SJSA1 (cell line): ENCODE data around the gene SV2B. TPM values are rescaled to one million over a fixed set of nuclear protein-coding genes. Genes with fewer than 3 reads are reported as not detected.
"Not testable (repeated sequence)": the region's sequence is repeated elsewhere in the genome, so short reads cannot be mapped to it uniquely, and the experiment has no call there.

Experiments
- DNase-seq, 2 experiments: peaks; one replicate each; pipeline ENCODE4 v3.0.0-alpha.2; 2015 to 2020; ENCODE audit warnings: low spot score in 2 of 2, low read depth in 1 of 2
- H3K27ac ChIP-seq: fragments of 250-450 bp; sonication (Bioruptor Pico); 2 replicates; pipeline ENCODE4 v1.5.1; 2020; ENCODE audit warnings: mild to moderate bottlenecking, moderate library complexity
- H3K27me3 ChIP-seq: fragments of 250-450 bp; sonication (Bioruptor Pico); replicated peaks from 2 replicates; pipeline ENCODE4 v1.5.1; 2020; ENCODE audit warnings: mild to moderate bottlenecking, moderate library complexity
- H3K36me3 ChIP-seq: fragments of 250-450 bp; sonication (Bioruptor Pico); 2 replicates; pipeline ENCODE4 v1.5.1; 2020; ENCODE audit warnings: mild to moderate bottlenecking
- H3K4me1 ChIP-seq: fragments of 250-450 bp; sonication (Bioruptor Pico); replicated peaks from 2 replicates; pipeline ENCODE4 v1.6.1; 2021; ENCODE audit warnings: mild to moderate bottlenecking
- H3K4me3 ChIP-seq: fragments of 250-450 bp; sonication (Bioruptor Pico); 2 replicates; pipeline ENCODE4 v1.5.1; 2020; ENCODE audit warnings: mild to moderate bottlenecking
- H3K9me3 ChIP-seq: fragments of 250-450 bp; sonication (Bioruptor Pico); replicated peaks from 2 replicates; pipeline ENCODE4 v1.5.1; 2020; ENCODE audit warnings: mild to moderate bottlenecking
- total RNA-seq: library from RNA; depleted of rRNA; stranded (reverse); fragments of >200 nt; shearing (Covaris generic); gene quantifications from 2 replicates; pipeline ENCODE4 v1.2.3, GENCODE V29; 2014

Gene SV2B
- total RNA-seq, 1 experiment from 2014 or later: not detected

DNA sequence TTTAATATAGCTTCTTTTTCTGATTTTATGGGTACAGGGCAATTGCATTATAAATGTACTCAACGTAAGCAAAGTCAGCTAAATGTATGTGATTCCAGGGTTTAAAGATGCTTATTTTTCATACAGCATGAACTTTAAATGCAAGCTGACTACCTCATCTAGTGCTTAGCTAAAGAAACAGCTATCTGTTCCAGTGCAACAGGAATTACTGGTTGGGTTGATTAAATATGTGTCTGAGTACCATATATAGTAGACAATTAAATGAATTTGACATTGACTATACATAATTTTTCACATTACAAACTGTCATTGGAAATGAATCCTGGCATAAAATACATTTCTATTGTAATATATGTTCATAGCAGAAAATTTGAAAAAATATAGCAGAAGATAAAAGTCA, 26.3 kb upstream of the SV2B start:
- H3K36me3 ChIP-seq: no peaks in the 10 kb centered on the region

GRCh38 chr15:91075739-91076138, 24.3 kb upstream of the SV2B start:
- Histone ChIP-seq H3K36me3 (no peaks in the 10 kb centered on the region), H3K4me1 (no peaks in the 10 kb centered on the region), H3K27ac (no peak overlapping the region), H3K9me3 (no peaks in the 10 kb centered on the region; the same call in 1 of the 2 replicates), H3K27me3 (peaks cover 19% of the 10 kb centered on the region), H3K4me3 (no peak overlapping the region)
- DNase-seq: no peak

More for the DNA sequence above, 26.3 kb upstream of the SV2B start:
- no peaks in the 10 kb centered on the region for H3K4me1 ChIP-seq
- DNase-seq: no peak
- no peaks in the 10 kb centered on the region; the same call in 1 of the 2 replicates for H3K9me3 ChIP-seq
- H3K4me3 ChIP-seq: no peak overlapping the region
- H3K27me3 ChIP-seq: peaks cover 20% of the 10 kb centered on the region
- H3K27ac ChIP-seq: no peak overlapping the region

DNA sequence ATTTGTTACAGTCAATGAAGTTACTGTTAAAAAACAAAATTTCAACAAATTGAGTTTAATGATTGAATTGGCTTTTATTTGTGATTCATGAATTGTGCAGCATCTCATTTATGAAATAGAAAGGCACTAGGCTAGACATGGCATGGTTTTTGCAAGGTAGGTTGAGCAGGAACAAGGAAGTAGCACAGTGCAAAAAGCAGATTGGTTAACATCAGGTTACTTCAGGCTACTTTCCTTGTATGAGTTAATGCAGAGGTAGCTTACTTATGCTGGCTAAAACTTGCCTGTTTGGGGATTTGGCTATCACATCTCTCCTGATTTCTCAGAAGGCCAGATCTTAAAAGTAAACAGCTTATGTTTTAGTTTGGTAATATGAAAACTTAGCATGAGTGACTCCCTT, 23.0 kb upstream of the SV2B start:
- H3K27me3 ChIP-seq: peaks cover 23% of the 10 kb centered on the region
- no peaks in the 10 kb centered on the region; the same call in 1 of the 2 replicates for H3K9me3 ChIP-seq
- H3K4me3 ChIP-seq: no peak overlapping the region
- no peaks in the 10 kb centered on the region for H3K4me1 ChIP-seq
- H3K27ac ChIP-seq: no peak overlapping the region
- DNase-seq: no peak
- H3K36me3 ChIP-seq: no peaks in the 10 kb centered on the region

GRCh38 chr15:91093866-91094265, 6.2 kb upstream of the SV2B start:
- peaks cover 30% of the 10 kb centered on the region for H3K27me3 ChIP-seq
- not testable (repeated sequence) for H3K9me3 ChIP-seq, H3K4me1 ChIP-seq, H3K36me3 ChIP-seq, H3K27ac ChIP-seq, DNase-seq, H3K4me3 ChIP-seq

DNA sequence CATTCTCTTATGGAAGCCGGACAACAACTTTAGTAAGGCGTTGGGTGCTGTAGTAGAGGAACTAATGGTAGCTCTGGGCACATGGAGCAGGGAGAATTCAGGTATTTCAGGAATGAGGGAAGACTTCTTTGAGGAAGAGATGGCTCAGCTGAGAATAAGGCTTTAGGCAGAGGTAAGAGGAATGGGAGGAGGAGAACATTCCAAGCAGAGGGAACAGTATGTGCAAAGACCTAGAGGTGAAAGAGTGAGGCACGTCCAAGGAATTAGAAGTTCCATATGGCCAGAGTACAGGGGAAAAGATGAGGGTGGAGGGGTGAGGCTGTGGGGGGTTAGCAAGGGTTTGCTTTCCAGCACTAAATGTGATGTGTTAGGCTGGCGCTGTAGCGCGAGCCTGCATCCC, 1.6 kb upstream of the SV2B start:
- H3K4me3 ChIP-seq: no peak overlapping the region
- DNase-seq: no peak
- H3K9me3 ChIP-seq: no peaks in the 10 kb centered on the region
- H3K4me1 ChIP-seq: peaks cover 9% of the 10 kb centered on the region
- no peak overlapping the region for H3K27ac ChIP-seq
- H3K36me3 ChIP-seq: no peaks in the 10 kb centered on the region
- peaks cover 53% of the 10 kb centered on the region for H3K27me3 ChIP-seq

DNA sequence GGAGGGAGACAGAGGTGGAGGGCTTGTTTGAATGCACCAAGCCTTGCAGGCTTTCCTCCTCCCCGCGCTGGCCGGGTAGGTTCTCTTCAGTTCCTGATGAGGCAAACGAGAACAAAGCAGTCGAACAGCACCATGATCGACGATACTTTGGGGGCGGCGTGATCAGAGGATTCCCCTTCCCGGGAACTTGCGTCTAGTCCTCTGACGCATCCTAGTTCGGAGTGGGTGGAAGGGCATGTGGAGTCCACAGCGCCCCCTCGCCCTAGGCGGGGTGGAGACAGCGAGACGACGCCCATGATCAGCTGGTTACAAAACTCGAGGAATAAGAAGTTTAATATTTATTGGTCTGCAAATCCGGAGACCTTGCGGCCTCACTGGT, 452 bp upstream of the SV2B start:
- Histone ChIP-seq H3K4me1 (peaks cover 9% of the 10 kb centered on the region), H3K9me3 (no peaks in the 10 kb centered on the region), H3K4me3 (peak overlapping the region; percentile 25; the same call in 1 of the 2 replicates), H3K36me3 (no peaks in the 10 kb centered on the region), H3K27ac (no peak overlapping the region), H3K27me3 (peaks cover 53% of the 10 kb centered on the region)
- peak in 1 of 2 experiments; percentile 13 for DNase-seq

DNA sequence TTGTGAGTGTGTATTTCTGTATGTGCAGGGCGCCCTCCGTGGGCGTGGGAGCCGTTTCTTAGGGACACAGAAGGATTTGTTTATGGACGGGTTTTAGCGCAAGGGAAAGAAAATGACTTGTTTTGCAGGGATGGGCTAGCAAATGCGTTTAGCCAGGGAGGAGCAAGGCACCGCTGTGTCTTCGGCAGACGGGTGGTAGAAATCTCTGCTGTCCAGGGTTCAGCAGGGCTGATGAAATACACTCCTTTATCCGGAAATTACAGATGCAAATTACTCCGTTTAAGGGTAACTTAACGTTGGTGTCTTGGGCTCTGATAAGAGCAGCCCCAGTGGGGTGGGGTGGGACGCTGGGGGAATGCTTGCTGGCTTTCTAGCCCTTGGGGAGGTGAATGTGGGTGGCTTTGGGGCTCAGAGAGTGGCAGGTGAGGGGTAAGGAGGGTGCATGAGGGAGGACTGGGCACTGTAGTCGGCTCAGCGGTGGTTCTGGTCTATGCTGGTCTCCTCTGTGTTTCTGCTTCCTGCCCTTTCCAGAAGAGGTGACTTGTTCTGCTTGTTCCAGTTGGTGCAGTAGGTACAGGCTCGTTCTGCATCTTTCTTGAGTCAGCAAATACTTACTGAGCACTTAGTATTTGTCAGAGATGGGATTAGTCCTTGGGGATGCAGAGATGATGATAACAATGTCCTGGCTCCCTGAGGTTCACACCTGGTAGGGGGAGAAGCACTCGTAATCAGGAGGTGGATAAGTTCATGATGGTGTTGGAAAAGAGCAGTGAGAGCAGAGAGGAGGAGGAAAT, 954 bp downstream of the SV2B start:
- DNase-seq: no peak
- Histone ChIP-seq H3K4me1 (peaks cover 9% of the 10 kb centered on the region), H3K27ac (no peak overlapping the region), H3K36me3 (no peaks in the 10 kb centered on the region), H3K27me3 (peaks cover 50% of the 10 kb centered on the region), H3K4me3 (peak overlapping the region; percentile 25), H3K9me3 (no peaks in the 10 kb centered on the region)

GRCh38 chr15:91101608-91101920, 1.5 kb downstream of the SV2B start:
- Histone ChIP-seq H3K4me3 (no peak overlapping the region), H3K4me1 (peaks cover 9% of the 10 kb centered on the region), H3K27me3 (peaks cover 50% of the 10 kb centered on the region), H3K9me3 (no peaks in the 10 kb centered on the region), H3K36me3 (no peaks in the 10 kb centered on the region), H3K27ac (no peak overlapping the region)
- no peak for DNase-seq

- no peak overlapping the region for H3K4me3 ChIP-seq
- H3K4me1 ChIP-seq: peaks cover 9% of the 10 kb centered on the region
- no peak for DNase-seq
- peaks cover 45% of the 10 kb centered on the region for H3K27me3 ChIP-seq
- H3K27ac ChIP-seq: no peak overlapping the region
- no peaks in the 10 kb centered on the region for H3K9me3 ChIP-seq
- H3K36me3 ChIP-seq: no peaks in the 10 kb centered on the region
Measured at GRCh38 chr15:91102546-91103330, 2.7 kb downstream of the SV2B start.

GRCh38 chr15:91104111-91104510, 4.1 kb downstream of the SV2B start:
- no peak for DNase-seq
- no peaks in the 10 kb centered on the region for H3K36me3 ChIP-seq
- H3K27ac ChIP-seq: no peak overlapping the region
- peaks cover 36% of the 10 kb centered on the region for H3K27me3 ChIP-seq
- H3K9me3 ChIP-seq: no peaks in the 10 kb centered on the region
- peaks cover 9% of the 10 kb centered on the region for H3K4me1 ChIP-seq
- no peak overlapping the region for H3K4me3 ChIP-seq

- H3K27ac ChIP-seq: no peak overlapping the region
- DNase-seq: no peak
Measured at GRCh38 chr15:91108421-91108820, 8.4 kb downstream of the SV2B start.

GRCh38 chr15:91109885-91110284, 9.8 kb downstream of the SV2B start:
- H3K27ac ChIP-seq: no peak overlapping the region
- no peak for DNase-seq
- no peaks in the 10 kb centered on the region for H3K4me1 ChIP-seq
- no peak overlapping the region for H3K4me3 ChIP-seq
- no peaks in the 10 kb centered on the region for H3K9me3 ChIP-seq
- H3K27me3 ChIP-seq: peaks cover 4% of the 10 kb centered on the region; the same call in 1 of the 2 replicates
- no peaks in the 10 kb centered on the region for H3K36me3 ChIP-seq

More at GRCh38 chr15:91108421-91108820, 8.4 kb downstream of the SV2B start:
- Histone ChIP-seq H3K27me3 (peaks cover 4% of the 10 kb centered on the region; the same call in 1 of the 2 replicates), H3K36me3 (no peaks in the 10 kb centered on the region), H3K4me3 (no peak overlapping the region), H3K4me1 (no peaks in the 10 kb centered on the region), H3K9me3 (no peaks in the 10 kb centered on the region)

- H3K4me3 ChIP-seq: no peak overlapping the region
Measured at GRCh38 chr15:91110407-91110806, 10.3 kb downstream of the SV2B start.

DNA sequence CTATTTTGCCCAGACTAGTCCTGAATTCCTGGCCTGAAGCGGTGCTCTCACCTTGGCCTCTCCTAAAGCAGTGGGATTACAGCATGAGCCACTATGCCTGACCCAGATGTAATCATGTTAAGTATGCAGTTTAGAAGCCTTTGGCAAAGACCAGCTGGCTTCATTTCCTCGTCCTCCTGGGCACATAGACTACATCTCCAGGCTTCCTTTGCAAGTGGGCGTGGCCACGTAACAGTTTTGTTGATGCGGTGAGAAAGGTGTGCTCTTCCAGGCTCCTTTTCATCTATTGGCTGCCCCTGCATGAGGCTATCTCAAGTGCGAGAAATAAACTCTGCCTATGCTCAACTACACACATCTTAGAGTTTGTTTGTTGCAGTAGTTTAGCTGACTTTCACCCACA, 13.0 kb downstream of the SV2B start:
- no peak for DNase-seq
- no peaks in the 10 kb centered on the region for H3K36me3 ChIP-seq
- no peak overlapping the region for H3K4me3 ChIP-seq
- peaks cover 4% of the 10 kb centered on the region; the same call in 1 of the 2 replicates for H3K27me3 ChIP-seq
- no peaks in the 10 kb centered on the region for H3K9me3 ChIP-seq
- H3K4me1 ChIP-seq: no peaks in the 10 kb centered on the region
- H3K27ac ChIP-seq: no peak overlapping the region

More at GRCh38 chr15:91110407-91110806, 10.3 kb downstream of the SV2B start:
- H3K36me3 ChIP-seq: no peaks in the 10 kb centered on the region
- no peak overlapping the region for H3K27ac ChIP-seq
- no peak for DNase-seq
- no peaks in the 10 kb centered on the region for H3K4me1 ChIP-seq
- H3K27me3 ChIP-seq: peaks cover 4% of the 10 kb centered on the region; the same call in 1 of the 2 replicates
- no peaks in the 10 kb centered on the region for H3K9me3 ChIP-seq
